Measurements from ENCODE around the gene HMG20B.

GRCh38 chr19:3606690-3607289 lies 34.0 kb downstream of the HMG20B start, which contains the start of gene TBXA2R:
- TF ChIP-seq CTCF (IDR thresholded peaks at IDR 0.05) (no peak), POLR2A (IDR thresholded peaks at IDR 0.05) (peak in 1 of 4 donors; percentile 9), EP300 (IDR thresholded peaks at IDR 0.05) (no peak)
